Measurements from ENCODE around the gene FASTKD3. TPM values are rescaled to one million over a fixed set of nuclear protein-coding genes. Genes with fewer than 3 reads are reported as not detected.

Gene FASTKD3
- total RNA-seq, 1 donor from 2014 or later = 7.4 TPM

- DNase-seq = no peak
- Mint-ChIP-seq H3K27me3 (ENCODE audit: unreplicated experiment) (peaks cover 7% of the 10 kb centered on the region), H3K36me3 (ENCODE audit: unreplicated experiment) (peaks cover 4% of the 10 kb centered on the region), H3K9me3 (ENCODE audit: unreplicated experiment) (peaks cover 4% of the 10 kb centered on the region), H3K27ac (ENCODE audit: unreplicated experiment) (no peak overlapping the region), H3K4me1 (ENCODE audit: low read depth, unreplicated experiment) (peaks cover 4% of the 10 kb centered on the region), H3K4me3 (ENCODE audit: unreplicated experiment) (peak overlapping the region; percentile 74)
- TF ChIP-seq CTCF (IDR thresholded peaks at IDR 0.05; ENCODE audit: partially characterized antibody, unreplicated experiment) = no peak
Measured at GRCh38 chr5:7851240-7851592, 17.6 kb downstream of the FASTKD3 start.

DNA sequence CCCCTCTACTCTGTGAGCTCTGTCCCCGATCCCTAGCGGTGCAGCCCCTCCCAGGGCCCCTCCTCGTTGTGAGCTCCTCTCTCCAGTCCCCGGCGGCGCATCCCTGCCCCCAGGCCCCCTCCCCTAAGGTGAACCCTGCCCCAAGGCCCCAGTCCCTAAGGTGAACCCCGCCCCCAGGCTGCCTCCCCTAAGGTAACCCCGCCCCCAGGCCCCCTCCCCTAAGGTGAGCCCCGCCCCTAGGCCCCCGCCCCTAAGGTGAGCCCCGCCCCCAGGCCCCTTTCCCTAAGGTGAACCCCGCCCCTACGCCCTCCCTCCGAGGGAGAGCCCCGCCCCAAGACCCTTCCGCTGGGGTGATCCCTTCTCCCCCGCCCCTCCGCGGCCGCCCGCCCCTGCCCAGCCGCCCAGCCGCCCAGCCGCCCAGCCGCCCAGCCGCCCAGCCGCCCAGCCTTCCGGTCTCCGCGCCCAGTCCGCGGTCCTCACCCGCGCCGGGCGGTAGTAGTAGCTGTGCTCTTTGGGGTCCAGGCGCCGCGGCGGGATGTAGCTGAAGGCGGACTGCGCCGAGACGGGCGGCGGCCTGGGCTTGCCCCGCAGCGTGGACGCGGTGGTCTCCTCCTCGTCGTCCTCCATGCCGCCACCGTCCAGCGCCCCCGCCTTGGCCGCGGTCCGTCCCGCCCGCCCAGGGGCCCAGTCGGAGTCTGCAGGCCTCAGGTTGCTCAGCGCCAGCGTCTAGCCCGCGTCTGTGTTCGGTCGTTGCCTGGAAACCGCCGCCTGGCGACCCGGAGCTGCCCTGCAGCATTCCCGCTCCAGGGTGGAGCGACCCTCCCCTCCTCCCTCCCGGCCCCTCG is 18.2 kb downstream of the FASTKD3 start, which contains the start of gene CFAP90:
TSS of gene CFAP90 (minus strand) at position 739 of the 845 bp plus-strand sequence. CDS start at position 627, 112 bp downstream.
- Mint-ChIP-seq H3K27ac (ENCODE audit: unreplicated experiment) (no peak within 1 kb of the TSS), H3K36me3 (ENCODE audit: unreplicated experiment) (peaks cover 4% of the 10 kb centered on the region), H3K27me3 (ENCODE audit: unreplicated experiment) (peaks cover 7% of the 10 kb centered on the region), H3K4me1 (ENCODE audit: low read depth, unreplicated experiment) (peaks cover 4% of the 10 kb centered on the region), H3K9me3 (ENCODE audit: unreplicated experiment) (peaks cover 4% of the 10 kb centered on the region), H3K4me3 (ENCODE audit: unreplicated experiment) (peak within 1 kb of the TSS; percentile 90)
- peak; percentile 87 for DNase-seq
- peak; percentile 55 for TF ChIP-seq CTCF (IDR thresholded peaks at IDR 0.05; ENCODE audit: partially characterized antibody, unreplicated experiment)

GRCh38 chr5:7849681-7850394 is 19.0 kb downstream of the FASTKD3 start:
- Mint-ChIP-seq H3K27ac (ENCODE audit: unreplicated experiment) (no peak overlapping the region), H3K4me1 (ENCODE audit: low read depth, unreplicated experiment) (peaks cover 4% of the 10 kb centered on the region), H3K27me3 (ENCODE audit: unreplicated experiment) (peaks cover 7% of the 10 kb centered on the region), H3K36me3 (ENCODE audit: unreplicated experiment) (peaks cover 4% of the 10 kb centered on the region), H3K4me3 (ENCODE audit: unreplicated experiment) (peak overlapping the region; percentile 90), H3K9me3 (ENCODE audit: unreplicated experiment) (peaks cover 4% of the 10 kb centered on the region)
- DNase-seq = peak; percentile 39
- TF ChIP-seq CTCF (IDR thresholded peaks at IDR 0.05; ENCODE audit: partially characterized antibody, unreplicated experiment) = no peak

GRCh38 chr5:7848296-7848695 is 20.5 kb downstream of the FASTKD3 start:
- peaks cover 4% of the 10 kb centered on the region for H3K4me1 Mint-ChIP-seq (ENCODE audit: low read depth, unreplicated experiment)
- no peaks in the 10 kb centered on the region for H3K36me3 Mint-ChIP-seq (ENCODE audit: unreplicated experiment)
- TF ChIP-seq CTCF (IDR thresholded peaks at IDR 0.05; ENCODE audit: partially characterized antibody, unreplicated experiment) = no peak
- no peak for DNase-seq
- H3K9me3 Mint-ChIP-seq (ENCODE audit: unreplicated experiment) = peaks cover 4% of the 10 kb centered on the region
- no peak overlapping the region for H3K4me3 Mint-ChIP-seq (ENCODE audit: unreplicated experiment)
- no peak overlapping the region for H3K27ac Mint-ChIP-seq (ENCODE audit: unreplicated experiment)
- H3K27me3 Mint-ChIP-seq (ENCODE audit: unreplicated experiment) = peaks cover 7% of the 10 kb centered on the region

- H3K9me3 Mint-ChIP-seq (ENCODE audit: unreplicated experiment) = peaks cover 3% of the 10 kb centered on the region
- no peak for DNase-seq
- no peak overlapping the region for H3K27ac Mint-ChIP-seq (ENCODE audit: unreplicated experiment)
- H3K27me3 Mint-ChIP-seq (ENCODE audit: unreplicated experiment) = peaks cover 3% of the 10 kb centered on the region
- H3K4me3 Mint-ChIP-seq (ENCODE audit: unreplicated experiment) = no peak overlapping the region
- no peak for TF ChIP-seq CTCF (IDR thresholded peaks at IDR 0.05; ENCODE audit: partially characterized antibody, unreplicated experiment)
- no peaks in the 10 kb centered on the region for H3K36me3 Mint-ChIP-seq (ENCODE audit: unreplicated experiment)
- peaks cover 4% of the 10 kb centered on the region for H3K4me1 Mint-ChIP-seq (ENCODE audit: low read depth, unreplicated experiment)
Measured at GRCh38 chr5:7846327-7846726, 22.5 kb downstream of the FASTKD3 start.
